Neural progenitor cell (in vitro differentiated cells): ENCODE results near the gene NPC1. TPM values are rescaled to one million over a fixed set of nuclear protein-coding genes. Genes with fewer than 3 reads are reported as not detected.
A peak's percentile ranks its signal among the peaks of the same experiment; 100 is the strongest.

Experiments used
- DNase-seq: peaks from one replicate; pipeline ENCODE4 v3.0.0-alpha.2; 2016; ENCODE audit warnings: low spot score
- H2AFZ ChIP-seq: fragments of 200-600 bp; sonication (generic); replicated peaks from 2 replicates; pipeline ENCODE4 v1.6.1; 2016; ENCODE audit warnings: antibody characterized with exemption
- H3F3A ChIP-seq: fragments of 200-600 bp; sonication (generic); 2 replicates; pipeline ENCODE4 v1.6.1; 2016; ENCODE audit warnings: antibody characterized with exemption, low read depth
- H3K27ac ChIP-seq: fragments of 200-600 bp; sonication (generic); 2 replicates; pipeline ENCODE4 v1.5.1; 2016; ENCODE audit warnings: mild to moderate bottlenecking
- H3K27me3 ChIP-seq: fragments of 200-600 bp; sonication (generic); 2 replicates; pipeline ENCODE4 v1.6.1; 2016; ENCODE audit warnings: mild to moderate bottlenecking, moderate library complexity
- H3K36me3 ChIP-seq: fragments of 200-600 bp; sonication (generic); 2 replicates; pipeline ENCODE4 v1.5.1; 2016
- H3K4me1 ChIP-seq: fragments of 200-600 bp; sonication (generic); 2 replicates; pipeline ENCODE4 v1.6.1; 2016; ENCODE audit warnings: mixed run types
- H3K4me2 ChIP-seq: fragments of 200-600 bp; sonication (generic); 2 replicates; pipeline ENCODE4 v1.6.1; 2016
- H3K4me3 ChIP-seq: fragments of 200-600 bp; sonication (generic); 2 replicates; pipeline ENCODE4 v1.5.1; 2016
- H3K79me2 ChIP-seq: fragments of 200-600 bp; sonication (generic); 2 replicates; pipeline ENCODE4 v1.6.1; 2016; ENCODE audit warnings: low read depth
- H3K9ac ChIP-seq: fragments of 200-600 bp; sonication (generic); 2 replicates; pipeline ENCODE4 v1.6.1; 2016
- H3K9me3 ChIP-seq: fragments of 200-600 bp; sonication (generic); 2 replicates; pipeline ENCODE4 v1.5.1; 2016; ENCODE audit warnings: low read depth
- H4K20me1 ChIP-seq: fragments of 200-600 bp; sonication (generic); 2 replicates; pipeline ENCODE4 v1.6.1; 2016; ENCODE audit warnings: low read depth
- H3K27ac Mint-ChIP-seq: 3 replicates; pipeline ENCODE4 v1.8.0; 2021; ENCODE audit warnings: mixed read lengths
- H3K27me3 Mint-ChIP-seq: 2 replicates; pipeline ENCODE4 v1.8.0; 2022; ENCODE audit warnings: low read depth, mild to moderate bottlenecking, inconsistent platforms, moderate library complexity, mixed read lengths; ENCODE audit not compliant: insufficient read depth
- H3K36me3 Mint-ChIP-seq: 3 replicates; pipeline ENCODE4 v1.8.0; 2021; ENCODE audit warnings: mixed read lengths
- H3K4me1 Mint-ChIP-seq: 3 replicates; pipeline ENCODE4 v1.8.0; 2021; ENCODE audit warnings: mixed read lengths
- H3K4me3 Mint-ChIP-seq: 3 replicates; pipeline ENCODE4 v1.8.0; 2021; ENCODE audit warnings: mild to moderate bottlenecking, moderate library complexity, mixed read lengths
- H3K9me3 Mint-ChIP-seq: 3 replicates; pipeline ENCODE4 v1.8.0; 2020; ENCODE audit warnings: mixed read lengths
- CTCF ChIP-seq: fragments of 200-600 bp; sonication (generic); IDR thresholded peaks from 2 replicates; pipeline ENCODE4 v1.5.1; 2017; ENCODE audit warnings: antibody characterized with exemption, mild to moderate bottlenecking
- EZH2 ChIP-seq: fragments of 200-600 bp; sonication (generic); IDR thresholded peaks from 2 replicates; pipeline ENCODE4 v1.6.1; 2017; ENCODE audit warnings: antibody characterized with exemption, mild to moderate bottlenecking, moderate library complexity
- EZH2phosphoT487 ChIP-seq: fragments of 200-600 bp; sonication (generic); IDR thresholded peaks from 2 replicates; pipeline ENCODE4 v1.6.1; 2017; ENCODE audit warnings: antibody characterized with exemption
- total RNA-seq: library from RNA; depleted of rRNA; stranded (reverse); fragments of >200 nt; gene quantifications from 2 replicates; pipeline ENCODE4 v1.2.3, GENCODE V29; 2015; ENCODE audit warnings: low replicate concordance

The NPC1 gene
- total RNA-seq, 1 donor from 2014 or later = 20.9 TPM

- Histone ChIP-seq H3K4me3 (peak within 1 kb of the TSS; percentile 79), H3K9me3 (no peaks in the 10 kb centered on the region), H3K79me2 (peaks cover 32% of the 10 kb centered on the region), H3K36me3 (no peaks in the 10 kb centered on the region), H4K20me1 (peaks cover 15% of the 10 kb centered on the region), H2AFZ (peak within 1 kb of the TSS; percentile 43), H3K27ac (peak within 1 kb of the TSS; percentile 65), H3F3A (peaks cover 15% of the 10 kb centered on the region), H3K27me3 (peaks cover 29% of the 10 kb centered on the region), H3K4me1 (peaks cover 15% of the 10 kb centered on the region), H3K4me2 (peak within 1 kb of the TSS; percentile 89), H3K9ac (peak within 1 kb of the TSS; percentile 52)
- Mint-ChIP-seq H3K27me3 (peaks cover 10% of the 10 kb centered on the region), H3K4me1 (peaks cover 28% of the 10 kb centered on the region), H3K27ac (peak within 1 kb of the TSS; percentile 74), H3K36me3 (peaks cover 11% of the 10 kb centered on the region), H3K4me3 (peak within 1 kb of the TSS; percentile 94), H3K9me3 (no peaks in the 10 kb centered on the region)
- DNase-seq = peak; percentile 97
- no peak for TF ChIP-seq EZH2
- TF ChIP-seq CTCF = peak; percentile 41
- no peak for TF ChIP-seq EZH2phosphoT487
These were observed 83.0 kb downstream of the NPC1 start, which contains the start of gene RMC1 for GRCh38 chr18:23503038-23503962. TSS of gene RMC1 (plus strand) at chr18:23503511. CDS start at chr18:23503619, 108 bp downstream.

- TF ChIP-seq CTCF (no peak), EZH2phosphoT487 (no peak), EZH2 (no peak)
- Mint-ChIP-seq H3K36me3 (peaks cover 9% of the 10 kb centered on the region), H3K4me1 (peaks cover 28% of the 10 kb centered on the region)
These were observed 83.7 kb downstream of the NPC1 start for GRCh38 chr18:23502516-23503037.

GRCh38 chr18:23501626-23502025 lies 84.7 kb downstream of the NPC1 start:
- no peak overlapping the region for H2AFZ ChIP-seq
- H3K9ac ChIP-seq = no peak overlapping the region
- H4K20me1 ChIP-seq = peaks cover 15% of the 10 kb centered on the region
- H3K4me1 ChIP-seq = peaks cover 12% of the 10 kb centered on the region
- H3F3A ChIP-seq = peaks cover 15% of the 10 kb centered on the region
- peaks cover 10% of the 10 kb centered on the region for H3K27me3 Mint-ChIP-seq
- peaks cover 29% of the 10 kb centered on the region for H3K27me3 ChIP-seq
- no peak overlapping the region for H3K27ac ChIP-seq
- H3K9me3 ChIP-seq = no peaks in the 10 kb centered on the region
- no peak overlapping the region for H3K27ac Mint-ChIP-seq
- no peaks in the 10 kb centered on the region for H3K9me3 Mint-ChIP-seq
- peak overlapping the region; percentile 71 for H3K4me3 Mint-ChIP-seq
- TF ChIP-seq CTCF = no peak
- no peak for TF ChIP-seq EZH2
- TF ChIP-seq EZH2phosphoT487 = no peak
- H3K36me3 Mint-ChIP-seq = peaks cover 4% of the 10 kb centered on the region
- no peak for DNase-seq
- H3K79me2 ChIP-seq = peaks cover 26% of the 10 kb centered on the region
- H3K4me2 ChIP-seq = no peak overlapping the region
- no peaks in the 10 kb centered on the region for H3K36me3 ChIP-seq
- H3K4me1 Mint-ChIP-seq = peaks cover 28% of the 10 kb centered on the region
- no peak overlapping the region for H3K4me3 ChIP-seq

More at GRCh38 chr18:23502516-23503037, 83.7 kb downstream of the NPC1 start:
- Histone ChIP-seq H3K4me2 (peak overlapping the region; percentile 73), H2AFZ (peak overlapping the region; percentile 43), H3K9me3 (no peaks in the 10 kb centered on the region), H3K9ac (no peak overlapping the region), H3K4me1 (peaks cover 12% of the 10 kb centered on the region), H3K27me3 (peaks cover 29% of the 10 kb centered on the region), H4K20me1 (peaks cover 15% of the 10 kb centered on the region), H3K27ac (peak overlapping the region; percentile 65), H3F3A (peaks cover 15% of the 10 kb centered on the region), H3K79me2 (peaks cover 31% of the 10 kb centered on the region), H3K4me3 (peak overlapping the region; percentile 79), H3K36me3 (no peaks in the 10 kb centered on the region)
- H3K27ac Mint-ChIP-seq = peak overlapping the region; percentile 47
- peaks cover 10% of the 10 kb centered on the region for H3K27me3 Mint-ChIP-seq
- no peak for DNase-seq
- no peaks in the 10 kb centered on the region for H3K9me3 Mint-ChIP-seq
- peak overlapping the region; percentile 91 for H3K4me3 Mint-ChIP-seq
